LNCAP (cell line): ENCODE data around the gene FGGY.

Source experiments
- TF ChIP-seq, protein P1 (sequence below): fragments of 450-650 bp; IDR thresholded peaks from 2 replicates; pipeline ENCODE4 v1.5.1; 2017; ENCODE audit warnings: mild to moderate bottlenecking

Gene FGGY

DNA sequence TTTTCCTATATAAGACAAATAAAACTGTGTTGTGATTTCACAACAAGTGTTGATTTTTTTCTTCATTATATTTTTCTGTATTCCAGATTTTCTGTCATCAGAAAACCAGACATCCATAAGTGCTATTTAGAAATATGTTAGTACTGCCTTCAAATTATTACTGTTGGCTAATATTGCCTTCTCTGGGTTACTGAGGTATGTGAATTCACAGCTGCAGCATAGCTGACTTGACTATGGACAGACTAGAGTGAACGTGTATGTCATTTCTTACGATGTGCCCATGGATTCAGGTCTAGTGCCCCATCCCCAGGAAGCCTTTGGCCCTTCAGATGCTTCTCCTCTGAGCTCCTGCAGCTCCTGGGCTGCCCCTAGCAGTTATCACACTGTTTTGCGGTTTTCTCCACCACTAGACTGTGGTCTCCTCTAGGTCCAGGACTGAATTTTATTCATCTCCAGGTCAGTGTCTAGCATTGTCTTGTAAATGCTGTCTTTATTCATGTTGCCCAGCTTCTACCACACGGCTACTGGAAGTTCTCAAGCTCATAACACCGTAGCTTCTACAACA is 118.5 kb downstream of the FGGY start:
- TF ChIP-seq, protein P1, sequence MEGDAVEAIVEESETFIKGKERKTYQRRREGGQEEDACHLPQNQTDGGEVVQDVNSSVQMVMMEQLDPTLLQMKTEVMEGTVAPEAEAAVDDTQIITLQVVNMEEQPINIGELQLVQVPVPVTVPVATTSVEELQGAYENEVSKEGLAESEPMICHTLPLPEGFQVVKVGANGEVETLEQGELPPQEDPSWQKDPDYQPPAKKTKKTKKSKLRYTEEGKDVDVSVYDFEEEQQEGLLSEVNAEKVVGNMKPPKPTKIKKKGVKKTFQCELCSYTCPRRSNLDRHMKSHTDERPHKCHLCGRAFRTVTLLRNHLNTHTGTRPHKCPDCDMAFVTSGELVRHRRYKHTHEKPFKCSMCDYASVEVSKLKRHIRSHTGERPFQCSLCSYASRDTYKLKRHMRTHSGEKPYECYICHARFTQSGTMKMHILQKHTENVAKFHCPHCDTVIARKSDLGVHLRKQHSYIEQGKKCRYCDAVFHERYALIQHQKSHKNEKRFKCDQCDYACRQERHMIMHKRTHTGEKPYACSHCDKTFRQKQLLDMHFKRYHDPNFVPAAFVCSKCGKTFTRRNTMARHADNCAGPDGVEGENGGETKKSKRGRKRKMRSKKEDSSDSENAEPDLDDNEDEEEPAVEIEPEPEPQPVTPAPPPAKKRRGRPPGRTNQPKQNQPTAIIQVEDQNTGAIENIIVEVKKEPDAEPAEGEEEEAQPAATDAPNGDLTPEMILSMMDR = no peak

DNA sequence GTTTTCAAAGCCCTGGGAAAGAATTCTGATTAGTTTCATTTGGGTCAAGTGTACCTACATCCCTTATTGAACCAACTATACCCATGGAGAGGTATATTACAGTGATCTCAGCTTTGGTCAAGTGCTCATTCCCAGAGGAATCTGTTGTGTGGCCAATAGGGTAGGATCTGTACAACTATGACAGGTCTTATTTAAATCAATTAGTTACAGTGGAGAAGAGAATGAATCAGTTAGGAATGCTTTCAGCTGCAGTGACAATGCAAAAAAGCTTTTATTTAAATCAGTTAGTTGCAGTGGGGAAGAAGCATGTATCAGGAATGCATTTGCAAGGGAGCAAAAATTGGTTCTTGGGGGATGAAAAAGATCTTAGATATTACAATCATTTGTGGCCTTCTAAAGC is 119.0 kb downstream of the FGGY start:
- TF ChIP-seq, protein P1 = no peak

DNA sequence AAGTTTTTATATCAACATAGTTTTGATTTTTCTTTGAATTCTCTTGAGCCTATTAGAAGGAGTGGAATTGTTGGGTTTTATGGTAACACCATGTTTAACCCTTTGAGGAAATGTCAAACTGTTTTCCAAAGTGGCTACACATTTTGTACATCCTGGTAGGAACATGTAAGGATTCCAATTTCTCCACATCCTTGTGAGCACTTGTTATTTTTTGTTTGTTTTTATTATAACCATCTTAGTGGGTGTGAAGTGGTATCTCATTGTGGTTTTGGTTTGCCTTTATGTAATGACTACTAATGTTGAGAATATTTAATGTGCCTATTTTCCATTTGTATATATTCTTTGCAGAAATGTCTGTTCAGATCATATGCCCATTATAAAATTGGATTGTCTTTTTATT is 120.5 kb downstream of the FGGY start:
- TF ChIP-seq, protein P1 = no peak

DNA sequence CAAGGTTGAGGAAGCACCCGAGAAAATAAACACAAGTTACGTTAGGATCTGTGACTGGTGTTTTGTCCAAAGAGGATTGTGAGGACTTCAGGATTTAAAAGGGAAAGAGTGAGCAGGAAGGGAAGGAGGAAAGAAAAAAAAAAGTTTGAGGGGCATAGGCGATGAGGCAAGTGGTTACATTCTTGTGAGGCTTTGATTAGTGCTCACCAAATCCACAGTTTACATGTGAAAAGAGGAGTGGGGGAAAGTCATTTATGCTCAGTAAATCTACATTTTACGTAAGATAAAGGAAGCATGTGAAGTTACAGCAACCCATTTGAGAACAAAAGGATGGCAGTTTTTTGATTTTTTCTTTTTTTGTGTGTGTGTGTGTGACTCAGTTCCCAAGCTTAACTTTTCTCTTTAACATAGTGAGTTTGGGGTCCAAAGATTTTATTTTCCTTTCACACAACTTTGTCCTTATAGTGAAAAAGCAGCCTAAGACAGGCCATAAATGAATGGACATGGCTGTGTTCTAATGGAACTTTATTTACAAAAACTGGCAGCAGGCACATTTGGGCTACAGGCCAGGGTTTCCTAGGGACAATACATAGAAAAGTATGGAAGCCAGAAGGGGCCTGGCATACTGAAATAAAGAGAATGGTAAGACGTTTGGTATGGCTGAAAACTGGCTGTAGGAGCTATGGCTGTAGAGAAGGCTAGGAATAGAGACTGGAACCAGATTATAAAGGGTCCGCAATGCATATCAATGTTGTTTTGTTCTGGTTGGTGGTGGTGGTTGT is 121.7 kb downstream of the FGGY start:
- TF ChIP-seq, protein P1 = no peak

DNA sequence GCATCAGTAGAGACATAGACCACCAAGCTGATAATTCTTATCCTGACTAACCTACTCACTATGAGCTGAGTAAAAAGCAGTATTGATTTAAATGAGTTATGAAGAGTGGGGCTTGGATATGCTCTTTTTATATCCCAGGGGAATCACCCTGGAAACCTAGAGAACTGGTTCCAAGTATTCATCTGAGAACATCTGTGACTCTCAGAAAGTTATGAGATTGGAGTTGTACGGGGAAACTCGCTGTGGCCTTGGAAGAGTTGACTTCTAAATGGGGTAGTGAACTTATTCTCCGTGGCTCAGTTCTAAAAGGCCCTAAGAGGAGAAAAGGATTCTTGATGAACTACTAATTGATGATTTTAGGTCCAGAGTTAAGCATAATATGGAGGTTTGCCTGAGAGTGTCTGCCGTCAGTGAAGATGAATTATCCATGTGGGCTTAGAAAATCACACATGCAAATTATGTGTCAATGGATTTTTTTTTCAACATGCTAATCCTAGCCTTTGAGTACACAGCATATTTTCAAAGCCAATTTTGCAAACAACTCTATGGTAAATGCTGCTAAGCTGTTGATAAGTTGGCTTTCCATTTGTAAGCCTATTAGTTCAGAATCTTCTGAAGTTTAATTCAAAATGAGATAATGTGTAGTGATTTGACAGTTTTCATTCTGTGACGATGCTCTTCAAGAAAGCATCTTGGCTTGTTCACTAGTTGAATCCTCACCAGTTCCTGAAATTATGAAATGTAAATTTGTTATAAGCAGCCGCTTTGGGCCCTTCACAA is 122.7 kb downstream of the FGGY start:
- TF ChIP-seq, protein P1 = no peak

DNA sequence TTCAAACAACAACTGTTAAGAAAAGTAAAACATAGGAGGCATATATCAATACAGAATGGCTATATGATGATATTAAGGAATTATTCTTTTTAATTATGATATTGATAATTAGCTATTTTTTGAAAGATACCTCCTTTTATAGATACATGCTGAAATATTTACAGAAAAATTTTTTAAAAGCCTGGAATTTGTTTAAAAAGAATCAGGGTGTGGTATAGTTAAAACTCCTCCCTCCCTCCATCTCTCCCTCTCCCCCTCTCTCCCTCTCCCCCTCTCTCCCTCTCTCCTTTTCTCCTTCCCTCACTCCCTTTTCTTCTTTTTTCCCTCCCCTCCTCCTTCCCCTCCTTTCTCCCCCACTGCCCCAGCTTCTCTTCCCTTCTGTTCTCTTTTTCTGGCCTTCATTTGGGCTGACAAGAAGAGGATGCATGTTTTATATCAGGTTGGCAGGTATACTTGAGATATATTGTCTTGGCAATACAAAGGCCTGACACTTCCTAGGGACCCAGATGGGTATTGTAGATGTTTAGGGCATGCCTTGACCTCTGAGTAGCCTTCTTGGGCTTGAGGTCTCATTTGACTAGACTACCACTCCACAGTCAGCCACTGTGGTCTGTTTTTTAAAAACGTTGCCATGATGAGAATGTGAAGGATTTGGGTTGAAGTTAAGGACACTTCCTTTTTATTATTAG is 124.5 kb downstream of the FGGY start:
- TF ChIP-seq, protein P1 = no peak

DNA sequence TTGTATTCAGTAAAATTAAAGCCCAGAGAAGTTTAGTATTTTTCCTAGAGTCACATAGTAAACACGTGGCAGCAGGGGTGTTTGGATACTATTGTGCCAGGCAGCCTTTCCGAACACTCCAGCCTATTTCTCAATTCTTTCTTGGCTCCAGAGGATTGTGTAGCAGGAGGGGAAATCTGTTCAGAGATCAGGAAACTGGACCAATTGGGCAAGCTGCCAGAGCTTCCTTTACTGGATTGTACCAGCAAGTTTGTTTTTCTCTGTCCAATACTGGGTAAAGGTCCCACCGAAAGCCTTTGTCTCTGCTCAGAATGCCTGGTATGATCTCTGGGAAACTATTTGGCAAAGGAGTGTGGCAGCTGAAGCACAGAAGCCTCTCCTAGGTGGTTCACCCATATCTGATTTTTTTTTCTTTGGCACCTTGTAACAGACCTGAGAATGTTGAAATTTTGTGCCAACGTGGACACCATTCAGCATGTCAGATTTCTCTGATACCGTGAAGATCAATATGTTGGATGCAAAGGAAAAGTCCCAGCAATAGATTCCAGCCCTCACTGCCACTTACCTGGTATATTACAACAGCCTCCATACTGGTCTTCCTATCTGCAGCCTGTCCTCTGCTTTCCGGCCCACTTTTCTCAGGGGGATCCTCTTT is 126.2 kb downstream of the FGGY start:
- TF ChIP-seq, protein P1 = no peak
